ENCODE results near the gene ADAM12. TPM values are rescaled to one million over a fixed set of nuclear protein-coding genes. Genes with fewer than 3 reads are reported as not detected.

Gene ADAM12
- total and polyA plus RNA-seq, 2 of the 13 experiments (the other 11 are each of a cell fraction or from before 2014, with no cell fraction given), result not detected

DNA sequence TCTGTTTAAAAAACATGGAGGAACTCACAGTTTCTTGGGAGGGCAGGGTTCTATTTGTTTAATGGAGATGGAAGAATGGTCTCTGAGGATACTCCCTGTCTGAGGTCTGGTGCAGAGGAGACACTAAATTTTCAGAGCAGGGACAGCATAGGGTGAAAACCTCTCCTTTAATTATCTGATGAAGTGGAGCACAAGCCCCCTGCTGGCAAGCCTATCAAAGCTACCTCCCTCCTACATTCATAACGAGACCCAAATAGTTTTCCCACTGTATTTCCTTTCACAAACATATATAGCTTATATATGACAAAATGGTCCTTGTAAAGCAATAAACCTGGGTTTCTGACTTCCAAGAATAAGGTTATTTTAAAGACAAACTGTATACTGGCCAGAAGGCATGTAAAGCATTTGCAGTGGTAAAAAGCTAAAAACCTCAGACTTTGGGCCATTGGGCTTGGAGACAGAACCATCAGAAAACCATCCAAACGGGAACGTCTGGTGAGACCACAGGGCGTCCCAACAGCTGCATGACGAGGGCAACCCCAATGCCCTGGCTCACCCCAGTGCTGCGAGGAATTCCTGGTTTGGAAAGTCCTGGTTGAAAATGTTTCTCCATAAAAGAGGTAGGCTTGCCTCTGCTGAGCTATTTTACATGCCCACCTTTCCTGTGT lies 290.6 kb downstream of the ADAM12 start (continued):
- TF ChIP-seq SMYD3 (CRISPR knock-in tag; IDR thresholded peaks at IDR 0.05) (no peak), ZNF136 (CRISPR knock-in tag; IDR thresholded peaks at IDR 0.05; ENCODE audit: low read depth) (no peak), SMAD1 (CRISPR knock-in tag; IDR thresholded peaks at IDR 0.05; ENCODE audit: borderline replicate concordance, low read depth) (no peak), MBNL3 (CRISPR knock-in tag; conservative IDR thresholded peaks at IDR 0.05) (no peak)

GRCh38 chr10:126094537-126094936 lies 293.7 kb downstream of the ADAM12 start:
- Histone ChIP-seq H3K27ac (ENCODE audit: extremely low read length, insufficient read depth, low read length) (no peak overlapping the region), H2AFZ (ENCODE audit: low read length) (no peak overlapping the region), H3K36me3 (replicated peaks in 1 of 2; ENCODE audit: control insufficient read depth in 1 of 2, insufficient read depth in 2 of 2, low read length in 2 of 2) (no peaks in the 10 kb centered on the region), H3K9me3 (ENCODE audit: low read length) (no peaks in the 10 kb centered on the region), H4K20me1 (ENCODE audit: insufficient read depth, low read length) (no peaks in the 10 kb centered on the region), H3K4me3 (replicated peaks in 1 of 3; ENCODE audit: insufficient read depth in 1 of 3, low read depth in 2 of 3, low read length in 3 of 3) (no peak overlapping the region), H3K79me2 (ENCODE audit: insufficient read depth, low read length) (no peaks in the 10 kb centered on the region), H3K27me3 (ENCODE audit: control insufficient read depth in 1 of 2, insufficient read depth in 2 of 2, low read length in 2 of 2) (peaks cover 2 to 21% of the 10 kb centered on the region in 2 experiments; a peak in 3 of 5 replicates), H3K4me2 (ENCODE audit: low read depth, low read length) (no peak overlapping the region), H3K9ac (ENCODE audit: insufficient read depth, low read depth, low read length) (no peak overlapping the region), H3K4me1 (ENCODE audit: insufficient read depth, low read length) (no peaks in the 10 kb centered on the region)
- in situ Hi-C loops (cut with HindIII; ENCODE audit: extremely low pct_ligation_motif_present, low pct_unique_long_range_greater_than_20kb) (no loop called here), intact Hi-C loops (cut with micrococcal nuclease; ENCODE audit: unreplicated experiment) (no loop called here)
- BruUV-seq (replicated peaks), result no TSS peak
- 9% methylated on average over 5 of the region's 5 CpGs for WGBS (ENCODE audit: low lambda C conversion rate)
- no peak for ATAC-seq
- FAIRE-seq, result no peak
- CTCF ChIA-PET (ENCODE audit: low intra/inter-chr PET ratio, low total read pairs), result no interaction called here
- POLR2A ChIA-PET, result no interaction called here
- DNase-seq (ENCODE audit: low spot score), result no peak
- no peak for TF ChIP-seq ZSCAN20 (CRISPR knock-in tag; IDR thresholded peaks at IDR 0.05; ENCODE audit: borderline replicate concordance)
- no peak for TF ChIP-seq RBAK (CRISPR knock-in tag; IDR thresholded peaks at IDR 0.05)
- TF ChIP-seq NCOR1 (IDR thresholded peaks at IDR 0.05; ENCODE audit: borderline replicate concordance, low read length), result no peak
- no peak for TF ChIP-seq ZNF879 (CRISPR knock-in tag; IDR thresholded peaks at IDR 0.05)
- no peak for TF ChIP-seq ZNF607 (CRISPR knock-in tag; IDR thresholded peaks at IDR 0.05; ENCODE audit: borderline replicate concordance)
- TF ChIP-seq HNRNPLL (IDR thresholded peaks at IDR 0.05; ENCODE audit: low read depth, low read length, poor library complexity, severe bottlenecking), result no peak
- TF ChIP-seq SSRP1 (CRISPR knock-in tag; IDR thresholded peaks at IDR 0.05), result no peak
- TF ChIP-seq RXRB (CRISPR knock-in tag; IDR thresholded peaks at IDR 0.05; ENCODE audit: borderline replicate concordance), result no peak
- TF ChIP-seq, protein P1, sequence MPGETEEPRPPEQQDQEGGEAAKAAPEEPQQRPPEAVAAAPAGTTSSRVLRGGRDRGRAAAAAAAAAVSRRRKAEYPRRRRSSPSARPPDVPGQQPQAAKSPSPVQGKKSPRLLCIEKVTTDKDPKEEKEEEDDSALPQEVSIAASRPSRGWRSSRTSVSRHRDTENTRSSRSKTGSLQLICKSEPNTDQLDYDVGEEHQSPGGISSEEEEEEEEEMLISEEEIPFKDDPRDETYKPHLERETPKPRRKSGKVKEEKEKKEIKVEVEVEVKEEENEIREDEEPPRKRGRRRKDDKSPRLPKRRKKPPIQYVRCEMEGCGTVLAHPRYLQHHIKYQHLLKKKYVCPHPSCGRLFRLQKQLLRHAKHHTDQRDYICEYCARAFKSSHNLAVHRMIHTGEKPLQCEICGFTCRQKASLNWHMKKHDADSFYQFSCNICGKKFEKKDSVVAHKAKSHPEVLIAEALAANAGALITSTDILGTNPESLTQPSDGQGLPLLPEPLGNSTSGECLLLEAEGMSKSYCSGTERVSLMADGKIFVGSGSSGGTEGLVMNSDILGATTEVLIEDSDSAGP (CRISPR knock-in tag; IDR thresholded peaks at IDR 0.05; ENCODE audit: borderline replicate concordance), result no peak
- TF ChIP-seq HHEX (CRISPR knock-in tag; IDR thresholded peaks at IDR 0.05), result no peak
- no peak for TF ChIP-seq MED8 (CRISPR knock-in tag; IDR thresholded peaks at IDR 0.05; ENCODE audit: insufficient replicate concordance)
- TF ChIP-seq RORA (CRISPR knock-in tag; IDR thresholded peaks at IDR 0.05), result no peak
- TF ChIP-seq ZNF75D (CRISPR knock-in tag; IDR thresholded peaks at IDR 0.05; ENCODE audit: borderline replicate concordance), result no peak
- TF ChIP-seq, protein P2, sequence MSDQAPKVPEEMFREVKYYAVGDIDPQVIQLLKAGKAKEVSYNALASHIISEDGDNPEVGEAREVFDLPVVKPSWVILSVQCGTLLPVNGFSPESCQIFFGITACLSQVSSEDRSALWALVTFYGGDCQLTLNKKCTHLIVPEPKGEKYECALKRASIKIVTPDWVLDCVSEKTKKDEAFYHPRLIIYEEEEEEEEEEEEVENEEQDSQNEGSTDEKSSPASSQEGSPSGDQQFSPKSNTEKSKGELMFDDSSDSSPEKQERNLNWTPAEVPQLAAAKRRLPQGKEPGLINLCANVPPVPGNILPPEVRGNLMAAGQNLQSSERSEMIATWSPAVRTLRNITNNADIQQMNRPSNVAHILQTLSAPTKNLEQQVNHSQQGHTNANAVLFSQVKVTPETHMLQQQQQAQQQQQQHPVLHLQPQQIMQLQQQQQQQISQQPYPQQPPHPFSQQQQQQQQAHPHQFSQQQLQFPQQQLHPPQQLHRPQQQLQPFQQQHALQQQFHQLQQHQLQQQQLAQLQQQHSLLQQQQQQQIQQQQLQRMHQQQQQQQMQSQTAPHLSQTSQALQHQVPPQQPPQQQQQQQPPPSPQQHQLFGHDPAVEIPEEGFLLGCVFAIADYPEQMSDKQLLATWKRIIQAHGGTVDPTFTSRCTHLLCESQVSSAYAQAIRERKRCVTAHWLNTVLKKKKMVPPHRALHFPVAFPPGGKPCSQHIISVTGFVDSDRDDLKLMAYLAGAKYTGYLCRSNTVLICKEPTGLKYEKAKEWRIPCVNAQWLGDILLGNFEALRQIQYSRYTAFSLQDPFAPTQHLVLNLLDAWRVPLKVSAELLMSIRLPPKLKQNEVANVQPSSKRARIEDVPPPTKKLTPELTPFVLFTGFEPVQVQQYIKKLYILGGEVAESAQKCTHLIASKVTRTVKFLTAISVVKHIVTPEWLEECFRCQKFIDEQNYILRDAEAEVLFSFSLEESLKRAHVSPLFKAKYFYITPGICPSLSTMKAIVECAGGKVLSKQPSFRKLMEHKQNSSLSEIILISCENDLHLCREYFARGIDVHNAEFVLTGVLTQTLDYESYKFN (CRISPR knock-in tag; conservative IDR thresholded peaks at IDR 0.05), result no peak
- no peak for TF ChIP-seq ZNF143 (CRISPR knock-in tag; IDR thresholded peaks at IDR 0.05)
